Colonic mucosa (tissue), 4 donors: ENCODE measurements around the gene UBR7. TPM values are rescaled to one million over a fixed set of nuclear protein-coding genes. Genes with fewer than 3 reads are reported as not detected.
A peak's percentile ranks its signal among the peaks of the same experiment; 100 is the strongest.

Source experiments
- DNase-seq: peaks from one replicate; pipeline ENCODE4 v3.0.0-alpha.2; 2020
- H3K27ac ChIP-seq: fragments of 200-600 bp; one replicate; pipeline ENCODE4 v1.8.0; 2021
- H3K27me3 ChIP-seq: fragments of 200-600 bp; one replicate; pipeline ENCODE4 v1.8.0; 2021
- H3K36me3 ChIP-seq: fragments of 200-600 bp; one replicate; pipeline ENCODE4 v1.8.0; 2021
- H3K4me1 ChIP-seq: fragments of 200-600 bp; one replicate; pipeline ENCODE4 v1.8.0; 2021; ENCODE audit warnings: mild to moderate bottlenecking
- H3K4me3 ChIP-seq: fragments of 200-600 bp; one replicate; pipeline ENCODE4 v1.8.0; 2021
- H3K9ac ChIP-seq, 2 donors: one replicate each; pipeline ENCODE4 v1.7.0; 2013; ENCODE audit warnings: control low read depth in 2 of 2, low read depth in 2 of 2, low read length in 2 of 2
- H3K9me3 ChIP-seq: fragments of 200-600 bp; one replicate; pipeline ENCODE4 v1.8.0; 2021
- CTCF ChIP-seq: fragments of 200-600 bp; IDR thresholded peaks from one replicate; pipeline ENCODE4 v1.8.0; 2022; ENCODE audit warnings: antibody characterized with exemption, mild to moderate bottlenecking
- intact Hi-C: fragments of 100-400 bp; cut with DNase I; formaldehyde crosslinking; loops from one replicate; pipeline ENCODE4 v1.14.1; 2022
- total RNA-seq, 2 donors: library from RNA; stranded (reverse); fragmentation: NEBNext Ultra II Directional in 1 of 2; extraction: Animal tissue kit (Norgen Biotek cat#: 25700) in 1 of 2; gene quantifications; one replicate each; pipeline ENCODE4 v1.2.1, GENCODE V29; 2021
- donor health status: healthy.
- donor health status: DM: no; HTN: no; CAD: no.
- donor health status: DM: no; HTN: no; CAD: no.

UBR7 gene
- total RNA-seq, 2 donors from 2014 or later, result 22.4 to 35.5 TPM

GRCh38 chr14:93214598-93214997, 7.5 kb downstream of the UBR7 start:
- intact Hi-C loops, result no loop called here

GRCh38 chr14:93219103-93219726, 12.2 kb downstream of the UBR7 start:
- no peak overlapping the region for H3K27ac ChIP-seq
- H3K9me3 ChIP-seq, result no peaks in the 10 kb centered on the region
- no peak overlapping the region for H3K4me3 ChIP-seq
- intact Hi-C loops, result no loop called here
- no peak overlapping the region for H3K9ac ChIP-seq
- H3K36me3 ChIP-seq, result no peaks in the 10 kb centered on the region
- TF ChIP-seq CTCF, result peak; percentile 43
- no peaks in the 10 kb centered on the region for H3K4me1 ChIP-seq
- no peaks in the 10 kb centered on the region for H3K27me3 ChIP-seq
- DNase-seq, result peak; percentile 48

More at GRCh38 chr14:93214598-93214997, 7.5 kb downstream of the UBR7 start:
- Histone ChIP-seq H3K27ac (no peak overlapping the region), H3K9ac (no peak overlapping the region), H3K27me3 (no peaks in the 10 kb centered on the region), H3K9me3 (no peaks in the 10 kb centered on the region), H3K4me3 (no peak overlapping the region), H3K36me3 (peaks cover 4% of the 10 kb centered on the region), H3K4me1 (no peaks in the 10 kb centered on the region)
- no peak for TF ChIP-seq CTCF
- DNase-seq, result no peak

GRCh38 chr14:93220509-93220908, 13.5 kb downstream of the UBR7 start:
- DNase-seq, result no peak
- H3K9me3 ChIP-seq, result no peaks in the 10 kb centered on the region
- H3K27ac ChIP-seq, result no peak overlapping the region
- H3K36me3 ChIP-seq, result peaks cover 4% of the 10 kb centered on the region
- H3K4me3 ChIP-seq, result no peak overlapping the region
- H3K27me3 ChIP-seq, result no peaks in the 10 kb centered on the region
- H3K4me1 ChIP-seq, result no peaks in the 10 kb centered on the region
- intact Hi-C loops, result no loop called here
- TF ChIP-seq CTCF, result no peak
- H3K9ac ChIP-seq, result no peak overlapping the region

GRCh38 chr14:93223565-93223964, 16.5 kb downstream of the UBR7 start:
- intact Hi-C loops, result no loop called here
- H3K36me3 ChIP-seq, result peaks cover 4% of the 10 kb centered on the region
- no peaks in the 10 kb centered on the region for H3K27me3 ChIP-seq
- no peak overlapping the region for H3K4me3 ChIP-seq
- H3K9ac ChIP-seq, result no peak overlapping the region
- no peak for TF ChIP-seq CTCF
- no peak overlapping the region for H3K27ac ChIP-seq
- DNase-seq, result no peak
- H3K4me1 ChIP-seq, result no peaks in the 10 kb centered on the region
- H3K9me3 ChIP-seq, result no peaks in the 10 kb centered on the region

- Histone ChIP-seq H3K4me1 (no peaks in the 10 kb centered on the region), H3K9ac (no peak overlapping the region), H3K4me3 (no peak overlapping the region), H3K27me3 (no peaks in the 10 kb centered on the region), H3K27ac (no peak overlapping the region), H3K9me3 (no peaks in the 10 kb centered on the region), H3K36me3 (peaks cover 4% of the 10 kb centered on the region)
- no peak for DNase-seq
- intact Hi-C loops, result no loop called here
- TF ChIP-seq CTCF, result no peak
Observed at GRCh38 chr14:93228550-93228949, 21.5 kb downstream of the UBR7 start.
